GM12878 (cell line): ENCODE data around the gene SEL1L2. TPM values are rescaled to one million over a fixed set of nuclear protein-coding genes. Genes with fewer than 3 reads are reported as not detected.

Source experiments
- ATAC-seq: fragments of 200-7000 bp; cut with Tn5 transposase; 3 replicates; pipeline ENCODE4 v1.9.1; 2020; ENCODE audit warnings: mild to moderate bottlenecking, moderate library complexity
- BruUV-seq: library from RNA; stranded (reverse); fragments of 400-500 nt; replicated peaks from 2 replicates; lab custom pipeline; 2021; lab: Mats Ljungman, UMichigan
- CTCF ChIA-PET: fragments of 300-600 bp; sonication (Branson Sonifier 250); formaldehyde crosslinking; extraction: SDS; loops from one replicate; lab custom pipeline; 2021; ENCODE audit warnings: inconsistent platforms; lab: Yijun Ruan, JAX
- POLR2A ChIA-PET: fragments of 350-600 bp; formaldehyde crosslinking; extraction: SDS; loops from one replicate; lab custom pipeline; 2021; ENCODE audit warnings: inconsistent platforms; lab: Charles Lee
- RAD21 ChIA-PET: fragments of 300-600 bp; sonication (Branson Sonifier 250); formaldehyde crosslinking; loops from one replicate; lab custom pipeline; 2023; ENCODE audit warnings: antibody characterized with exemption; ENCODE audit not compliant: unreplicated experiment; lab: Charles Lee
- SMC1A ChIA-PET: fragments of 300-600 bp; sonication (Branson Sonifier 250); formaldehyde crosslinking; loops from one replicate; lab custom pipeline; 2023; ENCODE audit not compliant: unreplicated experiment, uncharacterized antibody; lab: Charles Lee
- DNase-seq: peaks from one replicate; pipeline ENCODE4 v3.0.0-alpha.2; 2011; ENCODE audit warnings: low read depth, low spot score
- FAIRE-seq: peaks from 3 replicates; lab custom pipeline; 2011; peaks lifted over from hg19 to GRCh38; lab: Jason Lieb, UNC
- H2AFZ ChIP-seq: 2 replicates; pipeline ENCODE4 v1.6.0; 2011; ENCODE audit warnings: low read depth, low read length, control low read depth; ENCODE audit not compliant: control insufficient read depth
- H3K27ac ChIP-seq: 2 replicates; pipeline ENCODE4 v1.5.1; 2011; ENCODE audit warnings: control low read depth; ENCODE audit not compliant: control insufficient read depth, insufficient read depth
- H3K27me3 ChIP-seq, 2 experiments: replicated peaks in 1 of 2; 2 replicates each; pipeline versions ENCODE4 v1.6.0 to v1.6.1; 2011; ENCODE audit warnings: low read length in 1 of 2; ENCODE audit not compliant: control insufficient read depth in 2 of 2, insufficient read depth in 2 of 2
- H3K36me3 ChIP-seq, 2 experiments: 2 replicates each; pipeline ENCODE4 v1.5.1; 2011; ENCODE audit warnings: low read length in 1 of 2; ENCODE audit not compliant: control insufficient read depth in 2 of 2, insufficient read depth in 2 of 2
- H3K4me1 ChIP-seq: 2 replicates; pipeline ENCODE4 v1.6.1; 2011; ENCODE audit warnings: mild to moderate bottlenecking, low read length, moderate library complexity, mixed read lengths; ENCODE audit not compliant: control insufficient read depth, insufficient read depth
- H3K4me2 ChIP-seq: 2 replicates; pipeline ENCODE4 v1.6.0; 2011; ENCODE audit warnings: control low read depth; ENCODE audit not compliant: control insufficient read depth, insufficient read depth
- H3K4me3 ChIP-seq: fragments of 200-600 bp; sonication (generic); 2 replicates; pipeline ENCODE4 v1.5.1; 2016
- H3K79me2 ChIP-seq: 2 replicates; pipeline ENCODE4 v1.6.0; 2011; ENCODE audit warnings: low read length; ENCODE audit not compliant: control insufficient read depth, insufficient read depth
- H3K9ac ChIP-seq: 2 replicates; pipeline ENCODE4 v1.8.0; 2011; ENCODE audit warnings: low read length, control low read depth, mixed read lengths; ENCODE audit not compliant: control insufficient read depth, insufficient read depth
- H3K9me3 ChIP-seq: replicated peaks from 3 replicates; pipeline ENCODE4 v1.5.1; 2011; ENCODE audit warnings: mild to moderate bottlenecking, low read length; ENCODE audit not compliant: control insufficient read depth, insufficient read depth
- H4K20me1 ChIP-seq: 2 replicates; pipeline ENCODE4 v1.6.0; 2011; ENCODE audit not compliant: control insufficient read depth, insufficient read depth
- ATF7 ChIP-seq: fragments of 450-650 bp; IDR thresholded peaks from 2 replicates; pipeline ENCODE4 v1.6.1; 2016; ENCODE audit warnings: low read depth, mild to moderate bottlenecking
- CHD4 ChIP-seq: fragments of 200-600 bp; sonication (generic); IDR thresholded peaks from 2 replicates; pipeline ENCODE4 v1.6.1; 2016; ENCODE audit warnings: mild to moderate bottlenecking
- GABPA ChIP-seq: IDR thresholded peaks from 2 replicates; pipeline ENCODE4 v1.6.1; 2014; ENCODE audit warnings: antibody characterized with exemption, low read depth, mild to moderate bottlenecking, inconsistent platforms
- MTA3 ChIP-seq: IDR thresholded peaks from 2 replicates; pipeline ENCODE4 v1.6.1; 2012; ENCODE audit warnings: low read length, inconsistent platforms, borderline replicate concordance
- MYB ChIP-seq: fragments of 150-350 bp; IDR thresholded peaks from 2 replicates; pipeline ENCODE4 v1.6.1; 2014; ENCODE audit warnings: mild to moderate bottlenecking, low read depth, low read length, borderline replicate concordance
- MYC ChIP-seq: IDR thresholded peaks from 2 replicates; pipeline ENCODE4 v1.6.1; 2011; ENCODE audit warnings: mild to moderate bottlenecking, low read length, moderate library complexity, inconsistent platforms; ENCODE audit not compliant: insufficient read depth, insufficient replicate concordance, insufficient read length, severe bottlenecking
- NFXL1 ChIP-seq: fragments of 450-650 bp; IDR thresholded peaks from 2 replicates; pipeline ENCODE4 v1.6.1; 2017; ENCODE audit warnings: antibody characterized with exemption, mild to moderate bottlenecking, borderline replicate concordance
- NFYA ChIP-seq: IDR thresholded peaks from 2 replicates; pipeline ENCODE4 v1.6.1; 2011; ENCODE audit warnings: low read depth, mild to moderate bottlenecking, low read length, improper control_type of control experiment, borderline replicate concordance
- POLR2AphosphoS2 ChIP-seq: IDR thresholded peaks from 2 replicates; pipeline ENCODE4 v1.6.1; 2011; ENCODE audit warnings: low read depth, mild to moderate bottlenecking, low read length, improper control_type of control experiment, moderate library complexity
- SKIL ChIP-seq: fragments of 450-650 bp; IDR thresholded peaks from 2 replicates; pipeline ENCODE4 v1.6.1; 2017; ENCODE audit warnings: mild to moderate bottlenecking, low read depth, inconsistent platforms; ENCODE audit not compliant: poor library complexity, severe bottlenecking
- ZNF687 ChIP-seq: fragments of 450-650 bp; IDR thresholded peaks from 2 replicates; pipeline ENCODE4 v1.6.1; 2017; ENCODE audit warnings: mild to moderate bottlenecking, moderate library complexity
- WGBS: methylation state at CpG from one replicate; pipeline ENCODE4 v1.1.6; 2016; ENCODE audit warnings: low lambda C conversion rate; ENCODE audit not compliant: insufficient replicate concordance, insufficient coverage; ENCODE audit errors: missing lambda C conversion rate; 5-methylcytosine and 5-hydroxymethylcytosine counted together
- in situ Hi-C: fragments of 300-500 bp; cut with MboI; formaldehyde crosslinking; loops from 9 replicates; pipeline ENCODE4 v1.14.3; 2018; ENCODE audit warnings: mixed read lengths
- intact Hi-C: fragments of 100-400 bp; cut with micrococcal nuclease; formaldehyde crosslinking; loops from one replicate; pipeline ENCODE4 v1.14.2; 2022; ENCODE audit not compliant: unreplicated experiment
- polyA plus RNA-seq, 11 experiments: library from polyadenylated mRNA; depleted of rRNA in 4 of 11; unstranded in 6 of 11; stranded (reverse) in 5 of 11; fragments of >200 nt; fragmentation: Nextera tagmentation in 4 of 11; fragmentation: Illumina TruSeq in 1 of 11; extraction: Ambion mirVana in 4 of 11; extraction: Trizol in 1 of 11; gene quantifications; 1 replicate in 1 of 11; 2 replicates in 10 of 11; pipeline versions ENCODE4 v1.2.1 to v1.2.3, GENCODE V29; 2011 to 2016; ENCODE audit warnings: inconsistent platforms in 2 of 11, missing spikeins in 2 of 11, low read depth in 1 of 11
- total RNA-seq, 4 experiments: library from RNA; depleted of rRNA in 3 of 4; stranded (reverse); fragments of >200 nt in 3 of 4; fragmentation: Illumina TruSeq in 1 of 4; extraction: Trizol in 1 of 4; gene quantifications; 2 replicates each; pipeline versions ENCODE4 v1.2.1 to v1.2.3, GENCODE V29; 2013 to 2021

Gene SEL1L2
- total and polyA plus RNA-seq, 10 of the 15 experiments (the other 5 are each of a cell fraction or from before 2014, with no cell fraction given), result not detected

- BruUV-seq, result no TSS peak
- TF ChIP-seq POLR2AphosphoS2, result no peak
- FAIRE-seq (no peak), ATAC-seq (no peak), DNase-seq (no peak)
- H2AFZ ChIP-seq, result no peak overlapping the region
- no peak overlapping the region for H3K9ac ChIP-seq
- H3K4me1 ChIP-seq, result no peaks in the 10 kb centered on the region
- no peaks in the 10 kb centered on the region for H3K36me3 ChIP-seq
- POLR2A ChIA-PET, result no interaction called here
- no peaks in the 10 kb centered on the region for H3K27me3 ChIP-seq
- H3K27ac ChIP-seq, result no peak overlapping the region
- in situ Hi-C loops (no loop called here), intact Hi-C loops (no loop called here)
- CTCF ChIA-PET, result no interaction called here
- no peaks in the 10 kb centered on the region for H3K79me2 ChIP-seq
- no peak overlapping the region for H3K4me3 ChIP-seq
- RAD21 ChIA-PET, result no interaction called here
- SMC1A ChIA-PET, result no interaction called here
- no peak overlapping the region for H3K4me2 ChIP-seq
- 17% methylated on average over 26 of the region's 52 CpGs for WGBS
- no peaks in the 10 kb centered on the region; the same call in 2 of the 3 replicates for H3K9me3 ChIP-seq
- H4K20me1 ChIP-seq, result no peaks in the 10 kb centered on the region
Measured at GRCh38 chr20:13995841-13996240, 5.4 kb upstream of the SEL1L2 start.

- Histone ChIP-seq H3K4me3 (no peak within 1 kb of the TSS), H3K27me3 (no peaks in the 10 kb centered on the region), H3K79me2 (no peaks in the 10 kb centered on the region), H3K4me2 (no peak within 1 kb of the TSS), H3K36me3 (no peaks in the 10 kb centered on the region), H3K9me3 (no peaks in the 10 kb centered on the region; the same call in 2 of the 3 replicates), H3K4me1 (no peaks in the 10 kb centered on the region), H2AFZ (no peak within 1 kb of the TSS), H4K20me1 (no peaks in the 10 kb centered on the region), H3K27ac (no peak within 1 kb of the TSS), H3K9ac (no peak within 1 kb of the TSS)
- CTCF ChIA-PET, result no interaction called here
- POLR2A ChIA-PET, result no interaction called here
- no peak for ATAC-seq
- in situ Hi-C loops (no loop called here), intact Hi-C loops (no loop called here)
- RAD21 ChIA-PET, result no interaction called here
- 49% methylated on average over 44 of the region's 61 CpGs for WGBS
- SMC1A ChIA-PET, result no interaction called here
- DNase-seq, result no peak
- FAIRE-seq, result no peak
- no TSS peak for BruUV-seq
- TF ChIP-seq MYC (no peak), ATF7 (no peak), MYB (no peak), ZNF687 (no peak), MTA3 (no peak), CHD4 (no peak), SKIL (no peak), NFYA (no peak), NFXL1 (no peak), GABPA (no peak)
Measured at GRCh38 chr20:13995086-13995665, 4.8 kb upstream of the SEL1L2 start, which contains the start of gene MACROD2. Gene MACROD2, plus strand, starts transcription at chr20:13995516.
